T-cell (primary cell): ENCODE data around the gene FAM227B. TPM values are rescaled to one million over a fixed set of nuclear protein-coding genes. Genes with fewer than 3 reads are reported as not detected.

ENCODE experiments used
- ATAC-seq, 4 experiments: fragments of 200-7000 bp in 3 of 4; fragments of 150-1000 bp in 1 of 4; cut with Tn5 transposase; replicated peaks in 1 of 4; 1 replicate in 3 of 4; 2 replicates in 1 of 4; pipeline ENCODE4 v1.10.0; 2021; ENCODE audit warnings: moderate library complexity in 3 of 4, mild to moderate bottlenecking in 2 of 4, moderate number of reproducible peaks in 1 of 4
- CTCF ChIA-PET, 2 donors: fragments of 300-600 bp; sonication (Branson Sonifier 250); formaldehyde crosslinking; loops; one replicate each; lab custom pipeline; 2022; ENCODE audit warnings: antibody characterized with exemption in 2 of 2; lab: Charles Lee
- POLR2A ChIA-PET, 2 donors: fragments of 300-600 bp; sonication (Branson Sonifier 250); formaldehyde crosslinking; loops; one replicate each; lab custom pipeline; 2022; ENCODE audit warnings: antibody characterized with exemption in 2 of 2; lab: Charles Lee
- DNase-seq, 35 experiments: peaks; one replicate each; pipeline versions ENCODE4 v3.0.0 to v3.0.0-alpha.2; 2013 to 2023
- H3K27ac ChIP-seq: one replicate; pipeline ENCODE4 v1.5.1; 2013; ENCODE audit warnings: low read length
- H3K27me3 ChIP-seq, 2 experiments: replicated peaks in 1 of 2; 1 replicate in 1 of 2; 2 replicates in 1 of 2; pipeline versions ENCODE4 v1.6.1 to v1.7.0; 2013; ENCODE audit warnings: low read length in 1 of 2, mixed read lengths in 1 of 2; ENCODE audit not compliant: control insufficient read depth in 2 of 2, insufficient read depth in 2 of 2; ENCODE audit errors: extremely low read depth in 1 of 2
- H3K36me3 ChIP-seq, 2 donors: 1 replicate in 1 of 2; 2 replicates in 1 of 2; pipeline versions ENCODE4 v1.6.1 to v1.7.0; 2013; ENCODE audit warnings: low read length in 1 of 2; ENCODE audit not compliant: control insufficient read depth in 2 of 2, insufficient read depth in 1 of 2; ENCODE audit errors: extremely low read depth in 1 of 2
- H3K4me1 ChIP-seq, 2 experiments: 1 replicate in 1 of 2; 2 replicates in 1 of 2; pipeline versions ENCODE4 v1.6.1 to v1.7.0; 2013; ENCODE audit warnings: low read length in 2 of 2, mixed read lengths in 1 of 2; ENCODE audit not compliant: insufficient read depth in 2 of 2, control insufficient read depth in 1 of 2; ENCODE audit errors: extremely low read depth in 1 of 2
- H3K4me3 ChIP-seq, 2 donors: 1 replicate in 1 of 2; 2 replicates in 1 of 2; pipeline versions ENCODE4 v1.5.1 to v1.7.0; 2013; ENCODE audit warnings: mild to moderate bottlenecking in 2 of 2, low read length in 1 of 2, moderate library complexity in 1 of 2; ENCODE audit not compliant: control insufficient read depth in 1 of 2; ENCODE audit errors: extremely low read depth in 1 of 2
- H3K9me3 ChIP-seq: 2 replicates; pipeline ENCODE4 v1.7.0; 2013
- H3K27ac Mint-ChIP-seq, 2 donors: one replicate each; pipeline ENCODE4 v1.8.0; 2020 to 2021; ENCODE audit warnings: mild to moderate bottlenecking in 2 of 2, mixed read lengths in 2 of 2
- H3K27me3 Mint-ChIP-seq, 2 donors: one replicate each; pipeline ENCODE4 v1.8.0; 2021 to 2022; ENCODE audit warnings: mixed read lengths in 2 of 2
- H3K36me3 Mint-ChIP-seq: one replicate; pipeline ENCODE4 v1.8.0; 2021; ENCODE audit warnings: mixed read lengths
- H3K4me1 Mint-ChIP-seq, 3 donors: one replicate each; pipeline ENCODE4 v1.8.0; 2020 to 2022; ENCODE audit warnings: mixed read lengths in 3 of 3, mild to moderate bottlenecking in 1 of 3
- H3K4me3 Mint-ChIP-seq, 3 donors: one replicate each; pipeline ENCODE4 v1.8.0; 2020 to 2022; ENCODE audit warnings: mild to moderate bottlenecking in 3 of 3, mixed read lengths in 3 of 3, moderate library complexity in 3 of 3
- H3K9me3 Mint-ChIP-seq, 3 donors: one replicate each; pipeline ENCODE4 v1.8.0; 2020 to 2022; ENCODE audit warnings: mixed read lengths in 3 of 3
- WGBS: methylation state at CpG from one replicate; pipeline ENCODE4 v1.1.5; 2013; ENCODE audit warnings: missing lambda C conversion rate; ENCODE audit not compliant: insufficient coverage; 5-methylcytosine and 5-hydroxymethylcytosine counted together
- total RNA-seq, 35 experiments: library from RNA in 6 of 35; stranded (reverse) in 6 of 35; fragments of 120-200 nt in 1 of 35; gene quantifications; one replicate each; pipeline versions ENCODE4 v1.2.1 to v1.2.4 and lab custom pipeline; 2013 to 2026

The FAM227B gene
- total RNA-seq, 5 donors from 2014 or later (not counting 1 experiment from before 2014, with no cell fraction given), result 4.7 to 11.2 (median 8.0) TPM

DNA sequence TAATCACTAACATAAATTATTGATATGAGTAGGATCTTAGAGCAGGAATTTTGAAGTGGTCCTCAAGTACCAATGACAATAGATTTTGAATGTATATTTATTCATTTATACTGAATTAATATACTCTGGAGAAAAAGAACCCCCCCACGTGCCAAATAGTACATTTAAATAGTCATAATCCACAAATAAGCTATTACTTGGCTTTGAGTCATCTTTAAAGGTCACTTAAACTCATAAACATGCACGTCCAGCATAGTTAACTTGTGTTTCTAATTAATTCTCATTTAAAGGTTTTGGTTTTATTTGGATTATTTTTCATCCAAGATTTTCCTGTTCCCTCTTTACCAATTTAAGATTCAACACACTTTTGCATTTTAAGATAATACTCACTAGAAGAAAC is 162.5 kb downstream of the FAM227B start:
- Mint-ChIP-seq H3K4me3 (no peak overlapping the region), H3K27ac (no peak overlapping the region), H3K36me3 (no peaks in the 10 kb centered on the region), H3K27me3 (peaks cover 11% of the 10 kb centered on the region in 2 donors), H3K9me3 (no peaks in the 10 kb centered on the region), H3K4me1 (no peaks in the 10 kb centered on the region)
- H3K9me3 ChIP-seq, result no peaks in the 10 kb centered on the region
- no peak overlapping the region for H3K27ac ChIP-seq
- no peak overlapping the region for H3K4me3 ChIP-seq
- CTCF ChIA-PET, result no interaction called here
- ATAC-seq, result no peak
- POLR2A ChIA-PET, result interaction anchor here in 1 of 2 donors (0.7 kb wide), 1 partner anchor 885 kb away, joined by 3 read pairs; no protein-coding TSS in a partner anchor
- H3K4me1 ChIP-seq, result no peaks in the 10 kb centered on the region
- no peak for DNase-seq
- no peaks in the 10 kb centered on the region for H3K36me3 ChIP-seq
- WGBS, result no CpG with 5 or more reads among the region's 2 CpGs
- no peaks in the 10 kb centered on the region for H3K27me3 ChIP-seq

DNA sequence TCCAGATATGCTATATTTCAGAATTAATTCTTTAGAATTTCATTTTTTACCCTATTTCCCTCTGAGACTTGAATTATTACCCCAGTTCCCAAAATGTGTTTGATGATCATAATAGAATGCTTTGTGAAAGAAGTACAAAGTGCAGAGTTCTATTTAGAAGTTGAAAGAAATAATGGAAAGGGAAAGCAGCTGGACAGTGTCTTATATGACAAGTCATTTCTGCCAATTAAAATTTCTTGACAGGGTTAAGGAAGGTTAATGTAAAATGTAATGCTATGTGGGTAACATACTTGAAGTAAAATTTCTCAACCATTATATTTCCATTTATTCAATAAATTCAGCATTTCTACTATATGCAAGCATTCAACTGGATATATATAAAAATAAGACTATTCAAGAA is 164.5 kb downstream of the FAM227B start:
- no peak for ATAC-seq
- H3K9me3 Mint-ChIP-seq, result no peaks in the 10 kb centered on the region
- POLR2A ChIA-PET, result no interaction called here
- H3K36me3 ChIP-seq, result no peaks in the 10 kb centered on the region
- peaks cover 11% of the 10 kb centered on the region in 2 donors for H3K27me3 Mint-ChIP-seq
- no peak overlapping the region for H3K4me3 Mint-ChIP-seq
- H3K4me1 Mint-ChIP-seq, result no peaks in the 10 kb centered on the region
- CTCF ChIA-PET, result no interaction called here
- no peaks in the 10 kb centered on the region for H3K36me3 Mint-ChIP-seq
- H3K27ac Mint-ChIP-seq, result no peak overlapping the region
- H3K9me3 ChIP-seq, result no peaks in the 10 kb centered on the region
- H3K27ac ChIP-seq, result no peak overlapping the region
- no peaks in the 10 kb centered on the region for H3K27me3 ChIP-seq
- no peaks in the 10 kb centered on the region for H3K4me1 ChIP-seq
- DNase-seq, result no peak
- H3K4me3 ChIP-seq, result no peak overlapping the region

DNA sequence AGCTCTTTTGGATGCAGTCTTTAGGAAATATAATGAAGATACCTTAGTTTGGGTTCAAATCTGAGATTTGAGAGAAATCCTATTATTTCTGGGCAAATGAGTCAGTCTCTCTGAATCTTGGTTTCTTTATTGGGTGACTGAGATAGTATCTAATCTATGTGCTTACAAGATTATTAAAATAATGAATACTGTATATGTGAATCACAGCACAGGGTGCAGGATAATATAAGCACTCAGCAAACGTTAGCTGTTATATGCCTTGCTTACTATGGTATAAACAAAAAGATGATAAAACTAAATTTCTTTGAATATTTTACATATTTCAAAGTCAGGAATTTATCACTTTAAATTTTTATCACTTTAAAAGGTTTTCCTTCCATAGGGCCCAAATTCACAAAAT is 168.0 kb downstream of the FAM227B start:
- Histone ChIP-seq H3K4me3 (no peak overlapping the region), H3K27ac (no peak overlapping the region), H3K9me3 (no peaks in the 10 kb centered on the region), H3K27me3 (no peaks in the 10 kb centered on the region), H3K36me3 (no peaks in the 10 kb centered on the region), H3K4me1 (no peaks in the 10 kb centered on the region)
- no peak for DNase-seq
- H3K27me3 Mint-ChIP-seq, result peaks cover 11 to 15% of the 10 kb centered on the region in 2 donors
- ATAC-seq, result no peak
- H3K36me3 Mint-ChIP-seq, result no peaks in the 10 kb centered on the region
- CTCF ChIA-PET, result interaction anchor here in 1 of 2 donors (0.7 kb wide), 1 partner anchor 13 kb away, joined by 3 read pairs; no protein-coding TSS in a partner anchor
- no peaks in the 10 kb centered on the region for H3K9me3 Mint-ChIP-seq
- H3K27ac Mint-ChIP-seq, result no peak overlapping the region
- no CpG with 5 or more reads among the region's 1 CpG for WGBS
- H3K4me3 Mint-ChIP-seq, result no peak overlapping the region
- POLR2A ChIA-PET, result no interaction called here
- H3K4me1 Mint-ChIP-seq, result no peaks in the 10 kb centered on the region

DNA sequence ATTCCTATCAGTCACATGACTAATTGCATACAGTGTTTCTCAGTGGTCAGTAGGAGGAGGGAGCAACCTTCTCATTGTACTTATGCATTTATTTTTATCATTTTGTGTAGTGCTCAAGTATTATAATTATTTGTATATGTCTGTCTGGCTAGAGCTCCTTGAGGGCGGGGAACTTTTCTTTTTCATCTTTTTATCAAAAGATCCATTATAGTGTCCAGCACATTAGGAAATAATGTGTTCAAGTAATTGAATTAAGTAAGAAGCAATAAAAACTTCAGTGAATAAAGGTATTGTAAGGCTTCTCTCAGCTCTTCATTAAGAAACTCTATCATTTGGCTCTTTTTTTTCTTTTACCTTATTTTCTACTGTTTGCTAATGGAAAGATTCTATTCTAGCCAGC is 178.8 kb downstream of the FAM227B start:
- Mint-ChIP-seq H3K9me3 (no peaks in the 10 kb centered on the region), H3K4me3 (no peak overlapping the region), H3K36me3 (no peaks in the 10 kb centered on the region), H3K27me3 (peaks cover 2 to 4% of the 10 kb centered on the region in 2 donors), H3K4me1 (peaks cover 0 to 12% (median 0%) of the 10 kb centered on the region in 3 donors), H3K27ac (no peak overlapping the region)
- Histone ChIP-seq H3K9me3 (no peaks in the 10 kb centered on the region), H3K27me3 (no peaks in the 10 kb centered on the region), H3K27ac (no peak overlapping the region), H3K4me3 (no peak overlapping the region), H3K4me1 (no peaks in the 10 kb centered on the region), H3K36me3 (no peaks in the 10 kb centered on the region)
- no peak for DNase-seq
- no peak for ATAC-seq
- ChIA-PET POLR2A (no interaction called here), CTCF (interaction anchor here in 1 of 2 donors (0.6 kb wide), 1 partner anchor 1628 kb away, joined by 3 read pairs; no protein-coding TSS in a partner anchor)
- WGBS, result no CpG with 5 or more reads among the region's 1 CpG

DNA sequence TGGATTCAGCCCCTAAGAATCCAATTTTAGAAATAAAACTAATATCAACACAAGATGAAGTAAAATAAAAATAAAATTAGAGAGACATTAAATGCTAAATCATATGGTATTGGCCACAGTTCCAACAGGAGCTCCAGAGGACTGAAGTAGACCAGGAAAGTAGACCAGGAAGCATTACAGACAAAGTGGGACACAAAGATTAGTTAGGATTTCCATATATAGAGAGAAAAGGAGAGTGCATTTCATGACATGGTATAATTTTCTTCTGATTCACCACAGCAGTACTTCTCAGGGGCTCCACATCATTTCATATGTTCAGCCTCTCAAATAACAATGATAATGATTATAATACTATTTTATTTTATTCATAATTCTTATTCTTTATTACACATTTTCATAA is 179.3 kb downstream of the FAM227B start:
- Histone ChIP-seq H3K36me3 (no peaks in the 10 kb centered on the region), H3K27me3 (no peaks in the 10 kb centered on the region), H3K4me3 (no peak overlapping the region), H3K27ac (no peak overlapping the region), H3K9me3 (no peaks in the 10 kb centered on the region), H3K4me1 (no peaks in the 10 kb centered on the region)
- Mint-ChIP-seq H3K27me3 (peaks cover 2 to 6% of the 10 kb centered on the region in 2 donors), H3K27ac (no peak overlapping the region), H3K4me1 (peaks cover 0 to 12% (median 0%) of the 10 kb centered on the region in 3 donors), H3K9me3 (no peaks in the 10 kb centered on the region), H3K36me3 (no peaks in the 10 kb centered on the region), H3K4me3 (no peak overlapping the region)
- DNase-seq (no peak), ATAC-seq (no peak)
- CTCF ChIA-PET, result interaction anchor here in 1 of 2 donors (0.6 kb wide), 1 partner anchor 1629 kb away, joined by 3 read pairs; no protein-coding TSS in a partner anchor
- POLR2A ChIA-PET, result no interaction called here

DNA sequence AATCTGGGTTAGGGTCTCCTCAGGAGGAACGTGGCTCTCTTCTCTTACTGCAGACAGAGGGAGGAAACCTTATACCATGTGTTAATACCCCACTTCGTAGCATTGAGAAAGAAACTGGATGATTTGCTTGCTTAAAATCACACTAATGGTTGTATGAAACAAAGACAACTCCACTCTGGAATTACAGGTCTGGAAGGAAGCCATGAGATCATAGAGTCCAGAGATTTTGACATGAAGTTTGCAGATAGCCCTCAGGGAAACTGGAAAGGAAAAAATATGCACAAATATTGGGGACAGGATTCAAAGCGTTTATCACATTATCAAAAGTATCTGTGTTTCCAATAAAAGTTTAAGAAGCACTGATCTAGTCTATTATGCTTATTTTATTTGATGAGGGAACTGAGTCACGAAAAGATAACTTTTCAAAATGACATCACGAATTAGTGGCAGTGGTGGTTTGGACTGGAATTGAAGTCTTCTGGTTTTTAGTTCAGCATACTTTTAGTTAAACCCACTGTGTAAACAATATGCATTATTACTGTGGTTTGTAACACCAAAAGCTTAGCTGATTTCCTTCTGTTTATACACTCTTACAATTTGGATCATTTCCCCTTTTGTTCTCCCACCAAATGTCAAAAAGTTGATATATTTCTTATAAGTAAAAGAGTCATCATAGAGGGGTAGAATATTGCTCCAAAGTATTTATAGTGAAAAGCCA is 180.8 kb downstream of the FAM227B start:
- no CpG with 5 or more reads among the region's 5 CpGs for WGBS
- Mint-ChIP-seq H3K4me3 (no peak overlapping the region), H3K9me3 (no peaks in the 10 kb centered on the region), H3K27me3 (peaks cover 2 to 6% of the 10 kb centered on the region in 2 donors), H3K36me3 (no peaks in the 10 kb centered on the region), H3K27ac (no peak overlapping the region), H3K4me1 (peaks cover 0 to 12% (median 0%) of the 10 kb centered on the region in 3 donors)
- ChIA-PET CTCF (no interaction called here), POLR2A (no interaction called here)
- Histone ChIP-seq H3K4me3 (no peak overlapping the region), H3K27ac (no peak overlapping the region), H3K4me1 (no peaks in the 10 kb centered on the region), H3K36me3 (no peaks in the 10 kb centered on the region), H3K27me3 (no peaks in the 10 kb centered on the region), H3K9me3 (no peaks in the 10 kb centered on the region)
- DNase-seq (no peak), ATAC-seq (no peak)
